Body of pancreas (tissue), 4 donors: ENCODE data around the gene SH2D7. TPM values are rescaled to one million over a fixed set of nuclear protein-coding genes. Genes with fewer than 3 reads are reported as not detected.

ENCODE experiments used
- ATAC-seq: fragments of 150-250 bp; one replicate; pipeline ENCODE4 v1.9.1; 2016
- DNase-seq, 4 donors: peaks; one replicate each; pipeline ENCODE4 v3.0.0-alpha.2; 2019
- H3K27ac ChIP-seq, 4 donors: fragments of 200-600 bp; sonication (generic); 1 replicate in 3 of 4; 2 replicates in 1 of 4; pipeline versions ENCODE4 v1.5.1 to v1.6.1; 2016 to 2019; ENCODE audit warnings: mild to moderate bottlenecking in 1 of 4, mixed read lengths in 1 of 4, moderate library complexity in 1 of 4
- H3K27me3 ChIP-seq, 2 donors: fragments of 200-600 bp; sonication (generic); one replicate each; pipeline ENCODE4 v1.6.0; 2016; ENCODE audit warnings: mild to moderate bottlenecking in 1 of 2
- H3K36me3 ChIP-seq, 2 donors: fragments of 200-600 bp; sonication (generic); replicated peaks in 1 of 2; 2 replicates each; pipeline ENCODE4 v1.5.1; 2016; ENCODE audit warnings: low read depth in 2 of 2; ENCODE audit not compliant: insufficient read depth in 1 of 2
- H3K4me1 ChIP-seq: fragments of 200-600 bp; sonication (generic); one replicate; pipeline ENCODE4 v1.6.0; 2016
- H3K4me3 ChIP-seq, 2 donors: fragments of 200-600 bp; sonication (generic); 1 replicate in 1 of 2; 2 replicates in 1 of 2; pipeline ENCODE4 v1.5.1; 2016 to 2019
- H3K9me3 ChIP-seq, 3 donors: fragments of 200-600 bp; sonication (generic); 1 replicate in 2 of 3; 2 replicates in 1 of 3; pipeline ENCODE4 v1.5.1; 2016
- POLR2A ChIP-seq, 3 donors: fragments of 450-650 bp; IDR thresholded peaks; one replicate each; pipeline ENCODE4 v1.6.1; 2016; ENCODE audit warnings: antibody characterized with exemption in 3 of 3, mild to moderate bottlenecking in 2 of 3
- WGBS, 2 donors: methylation state at CpG; one replicate each; pipeline ENCODE4 v1.1.5; 2017; 5-methylcytosine and 5-hydroxymethylcytosine counted together
- intact Hi-C: fragments of 100-400 bp; cut with DNase I; formaldehyde crosslinking; loops from one replicate; pipeline ENCODE4 v1.15.1; 2023
- total RNA-seq, 2 donors: library from RNA; depleted of rRNA; stranded (reverse); fragments of >200 nt; gene quantifications; one replicate each; pipeline ENCODE4 v1.1.0, GENCODE V29; 2016
- TF ChIP-seq, protein P1 (sequence below), 7 experiments: fragments of 450-650 bp in 4 of 7; fragments of 200-600 bp in 3 of 7; sonication (generic) in 3 of 7; IDR thresholded peaks; one replicate each; pipeline ENCODE4 v1.5.1; 2016 to 2019; ENCODE audit warnings: antibody characterized with exemption in 7 of 7

The SH2D7 gene
- total RNA-seq, 2 donors from 2014 or later: not detected

DNA sequence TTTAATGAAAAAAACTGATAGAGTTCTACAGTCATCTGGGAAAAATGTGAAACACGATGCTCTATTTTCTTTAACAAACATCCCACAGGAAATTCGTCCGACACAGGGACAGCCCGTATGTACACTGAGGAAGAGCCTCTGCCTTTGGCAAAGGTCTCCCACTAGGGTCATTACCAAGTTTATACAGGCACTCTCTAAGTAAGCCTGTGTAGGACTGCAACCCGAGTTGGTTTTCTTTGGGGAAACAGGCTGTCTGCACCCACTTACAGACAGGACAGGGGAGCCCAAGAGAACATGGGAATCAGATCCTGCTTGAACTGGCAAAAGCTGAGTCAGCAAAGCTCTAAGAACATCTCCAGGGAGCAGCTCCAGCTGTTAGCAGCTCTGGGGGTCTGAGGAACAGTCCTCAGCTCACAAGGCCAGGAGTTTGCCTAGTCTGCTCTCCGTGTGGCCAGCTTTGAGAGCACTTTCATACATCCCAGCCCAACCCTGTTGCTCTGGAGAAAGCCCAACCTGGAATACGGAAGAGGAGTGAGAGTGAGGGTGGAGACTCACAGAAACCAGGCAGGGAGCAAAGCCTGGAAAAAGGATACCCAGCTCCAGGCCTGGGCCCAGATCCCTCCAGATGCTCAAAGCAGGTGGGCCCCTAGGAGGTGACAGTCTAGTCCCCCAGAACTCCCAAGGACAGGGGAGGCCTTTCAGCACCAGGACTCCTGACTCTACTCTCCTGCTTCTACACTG lies 16.7 kb upstream of the SH2D7 start:
- H3K36me3 ChIP-seq: no peaks in the 10 kb centered on the region
- peak overlapping the region; percentile 82 to 92 (median 91) for H3K27ac ChIP-seq
- TF ChIP-seq POLR2A (IDR thresholded peaks at IDR 0.05): peak; percentile 37 to 66 (median 56)
- TF ChIP-seq, protein P1, sequence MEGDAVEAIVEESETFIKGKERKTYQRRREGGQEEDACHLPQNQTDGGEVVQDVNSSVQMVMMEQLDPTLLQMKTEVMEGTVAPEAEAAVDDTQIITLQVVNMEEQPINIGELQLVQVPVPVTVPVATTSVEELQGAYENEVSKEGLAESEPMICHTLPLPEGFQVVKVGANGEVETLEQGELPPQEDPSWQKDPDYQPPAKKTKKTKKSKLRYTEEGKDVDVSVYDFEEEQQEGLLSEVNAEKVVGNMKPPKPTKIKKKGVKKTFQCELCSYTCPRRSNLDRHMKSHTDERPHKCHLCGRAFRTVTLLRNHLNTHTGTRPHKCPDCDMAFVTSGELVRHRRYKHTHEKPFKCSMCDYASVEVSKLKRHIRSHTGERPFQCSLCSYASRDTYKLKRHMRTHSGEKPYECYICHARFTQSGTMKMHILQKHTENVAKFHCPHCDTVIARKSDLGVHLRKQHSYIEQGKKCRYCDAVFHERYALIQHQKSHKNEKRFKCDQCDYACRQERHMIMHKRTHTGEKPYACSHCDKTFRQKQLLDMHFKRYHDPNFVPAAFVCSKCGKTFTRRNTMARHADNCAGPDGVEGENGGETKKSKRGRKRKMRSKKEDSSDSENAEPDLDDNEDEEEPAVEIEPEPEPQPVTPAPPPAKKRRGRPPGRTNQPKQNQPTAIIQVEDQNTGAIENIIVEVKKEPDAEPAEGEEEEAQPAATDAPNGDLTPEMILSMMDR (IDR thresholded peaks at IDR 0.05): peak in 2 of 7 experiments; percentile 1 to 4
- H3K4me3 ChIP-seq: peak overlapping the region in 1 of 2 donors; percentile 41
- ATAC-seq (peak; percentile 79), DNase-seq (peak; percentile 69 to 85 (median 77))
- 10% methylated on average over 7 of the region's 7 CpGs for WGBS, 2 donors
- H3K27me3 ChIP-seq: no peaks in the 10 kb centered on the region
- no peaks in the 10 kb centered on the region for H3K9me3 ChIP-seq
- peaks cover 50% of the 10 kb centered on the region for H3K4me1 ChIP-seq
- intact Hi-C loops: no loop called here

DNA sequence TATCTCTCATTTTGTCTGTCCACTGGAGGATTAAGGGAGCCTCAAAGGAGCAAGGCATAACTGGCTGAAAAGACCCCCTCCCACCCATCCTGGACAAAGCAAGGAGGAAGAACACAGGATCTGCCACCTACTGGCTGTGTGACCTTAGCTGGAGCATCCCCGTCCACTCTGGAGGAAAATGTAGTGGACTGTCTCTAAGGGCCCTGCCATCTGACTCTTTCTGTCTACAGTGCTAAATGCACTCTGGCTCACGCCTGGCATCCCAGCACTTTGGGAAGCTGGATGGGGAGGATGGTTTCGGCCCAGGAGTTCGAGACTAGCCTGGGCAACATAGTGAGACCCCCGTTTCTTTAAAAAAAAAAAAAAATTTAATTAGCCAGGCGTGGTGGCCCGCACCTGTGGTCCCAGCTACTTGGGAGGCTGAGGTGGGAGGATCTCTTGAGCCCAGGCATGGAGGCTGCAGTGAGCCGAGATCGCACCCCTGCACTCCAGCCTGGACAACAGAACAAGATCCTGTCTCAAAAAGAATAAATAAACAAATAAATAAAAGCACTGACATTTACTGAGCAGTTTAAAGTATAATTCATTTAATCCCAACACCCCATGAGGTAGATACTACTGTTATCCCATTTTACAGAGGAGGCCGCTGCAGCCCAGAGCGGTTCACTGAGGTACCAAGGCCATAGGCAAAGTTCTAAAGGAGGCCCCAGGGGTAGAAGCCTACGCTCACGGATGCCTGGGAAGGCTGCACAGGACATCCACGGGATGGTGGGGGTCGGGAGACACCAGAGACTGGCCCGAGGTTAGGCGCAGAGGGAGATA lies 15.9 kb upstream of the SH2D7 start:
- TF ChIP-seq POLR2A (IDR thresholded peaks at IDR 0.05): no peak
- TF ChIP-seq, protein P1 (IDR thresholded peaks at IDR 0.05): no peak
- WGBS, 2 donors: 36 to 37% methylated on average over 17 of the region's 17 CpGs
- no peaks in the 10 kb centered on the region for H3K27me3 ChIP-seq
- peak overlapping the region; percentile 20 to 41 for H3K4me3 ChIP-seq
- H3K36me3 ChIP-seq: no peaks in the 10 kb centered on the region
- H3K4me1 ChIP-seq: peaks cover 48% of the 10 kb centered on the region
- H3K27ac ChIP-seq: peak overlapping the region; percentile 91 to 92 (median 92)
- intact Hi-C loops: no loop called here
- peak; percentile 15 for ATAC-seq
- peak in 1 of 4 donors; percentile 24 for DNase-seq
- no peaks in the 10 kb centered on the region for H3K9me3 ChIP-seq

DNA sequence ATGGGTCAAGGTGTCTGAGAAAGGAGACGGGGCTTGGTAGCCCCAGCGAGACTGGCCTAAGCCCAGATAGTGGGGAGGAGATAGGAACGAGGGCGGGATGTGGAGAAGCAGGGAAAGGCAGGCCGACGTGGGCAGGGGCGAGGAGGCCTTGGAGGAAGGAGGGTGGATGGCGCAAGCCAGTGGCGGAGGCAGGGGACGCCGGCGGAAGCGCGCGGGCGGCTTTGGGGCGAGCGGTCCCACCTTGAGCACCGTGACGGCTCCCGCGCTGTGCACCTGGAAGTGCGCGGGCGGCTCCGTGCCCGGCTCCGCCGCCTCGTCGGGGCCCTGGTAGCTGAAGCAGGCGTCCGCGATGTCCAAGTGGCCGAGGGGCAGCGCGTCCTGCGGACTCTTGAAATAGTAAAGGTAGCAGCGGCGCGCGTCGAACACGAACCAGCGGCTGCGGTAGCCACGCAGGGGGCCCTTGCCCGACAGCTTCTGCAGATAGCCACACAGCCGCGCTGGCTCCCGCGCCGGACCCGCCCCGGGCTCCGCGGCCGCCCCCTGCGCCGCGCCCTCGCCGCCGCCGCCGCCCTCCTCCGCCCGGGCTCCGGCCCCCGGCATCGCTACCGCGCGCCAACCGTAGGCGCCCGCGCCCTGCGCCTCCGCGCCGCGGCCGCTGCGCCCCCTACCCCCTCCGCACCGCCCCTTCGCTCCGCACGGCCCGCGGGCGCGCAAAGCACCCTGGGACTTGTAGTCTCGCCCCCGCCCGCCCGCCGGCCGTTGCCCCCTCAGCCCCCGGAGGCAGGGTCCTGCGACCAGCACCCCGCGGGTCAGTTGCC lies 15.1 kb upstream of the SH2D7 start, which contains the start of gene TBC1D2B:
TSS of gene TBC1D2B (minus strand) at position 659 of the 818 bp plus-strand sequence. CDS start at position 600, 59 bp downstream.
- Histone ChIP-seq H3K27ac (peak within 1 kb of the TSS; percentile 91 to 92 (median 92)), H3K27me3 (no peaks in the 10 kb centered on the region), H3K36me3 (no peaks in the 10 kb centered on the region), H3K9me3 (no peaks in the 10 kb centered on the region), H3K4me1 (peaks cover 41% of the 10 kb centered on the region), H3K4me3 (peak within 1 kb of the TSS; percentile 20 to 41)
- WGBS, 2 donors: 0 to 1% methylated on average over 13 to 73 of the region's 104 CpGs
- TF ChIP-seq, protein P1 (IDR thresholded peaks at IDR 0.05): peak in 4 of 7 experiments; percentile 5 to 32 (median 20)
- TF ChIP-seq POLR2A (IDR thresholded peaks at IDR 0.05): peak; percentile 43 to 60 (median 56)
- DNase-seq (peak; percentile 60 to 77 (median 64)), ATAC-seq (peak; percentile 84)
- intact Hi-C loops: no loop called here

DNA sequence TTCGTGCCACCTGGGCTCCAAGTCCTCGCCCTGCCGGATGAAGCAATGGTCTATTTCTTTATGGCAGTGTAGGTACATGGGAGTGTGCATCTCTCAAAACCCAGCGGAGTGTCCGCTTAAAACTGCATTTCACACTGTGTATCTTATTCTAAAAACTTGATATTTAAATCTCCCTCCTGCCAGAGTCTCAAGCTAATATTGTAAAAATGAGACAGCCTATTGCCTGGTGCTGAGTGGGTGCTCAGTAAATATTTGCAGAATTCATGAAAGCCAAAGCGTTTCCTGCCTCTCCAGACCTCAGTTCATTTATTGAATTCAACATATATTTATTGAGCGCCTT lies 14.5 kb upstream of the SH2D7 start:
- Histone ChIP-seq H3K4me1 (peaks cover 35% of the 10 kb centered on the region), H3K9me3 (no peaks in the 10 kb centered on the region), H3K36me3 (no peaks in the 10 kb centered on the region), H3K27ac (peak overlapping the region; percentile 63 to 92 (median 92)), H3K27me3 (no peaks in the 10 kb centered on the region), H3K4me3 (peak overlapping the region in 1 of 2 donors; percentile 28)
- no peak for TF ChIP-seq POLR2A (IDR thresholded peaks at IDR 0.05)
- TF ChIP-seq, protein P1 (IDR thresholded peaks at IDR 0.05): no peak
- 8 to 14% methylated on average over 4 to 7 of the region's 7 CpGs for WGBS, 2 donors
- DNase-seq (no peak), ATAC-seq (peak; percentile 1)
- intact Hi-C loops: no loop called here
